ENCODE results near the gene PRKG1. TPM values are rescaled to one million over a fixed set of nuclear protein-coding genes. Genes with fewer than 3 reads are reported as not detected.

PRKG1 gene
- total RNA-seq, 1 donor from 2014 or later = 50.2 TPM

DNA sequence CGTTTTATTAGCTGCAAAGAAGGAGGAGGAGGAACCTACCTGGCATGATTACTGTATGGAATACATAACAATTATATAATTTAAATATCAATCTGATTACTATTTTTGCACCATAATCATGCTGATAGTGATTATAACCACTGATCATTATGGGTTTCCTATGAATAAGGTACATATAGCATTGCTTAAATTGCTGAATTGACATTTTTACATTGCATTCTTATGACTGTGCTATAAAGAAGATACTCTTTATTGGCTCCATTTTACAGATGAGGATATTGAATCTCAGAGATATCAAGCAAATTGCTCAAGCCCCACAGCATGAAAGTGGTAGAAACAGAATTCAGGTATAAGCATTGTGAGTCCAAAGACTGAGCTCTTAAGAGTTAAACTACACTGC lies 1262.9 kb downstream of the PRKG1 start:
- Histone ChIP-seq H3K4me1 (no peaks in the 10 kb centered on the region), H3K27ac (no peak overlapping the region), H3K27me3 (no peaks in the 10 kb centered on the region), H3K4me3 (no peak overlapping the region), H3K36me3 (no peaks in the 10 kb centered on the region), H3K9me3 (no peaks in the 10 kb centered on the region)
- intact Hi-C loops (cut with DNase I) = no loop called here
- TF ChIP-seq, protein P1, sequence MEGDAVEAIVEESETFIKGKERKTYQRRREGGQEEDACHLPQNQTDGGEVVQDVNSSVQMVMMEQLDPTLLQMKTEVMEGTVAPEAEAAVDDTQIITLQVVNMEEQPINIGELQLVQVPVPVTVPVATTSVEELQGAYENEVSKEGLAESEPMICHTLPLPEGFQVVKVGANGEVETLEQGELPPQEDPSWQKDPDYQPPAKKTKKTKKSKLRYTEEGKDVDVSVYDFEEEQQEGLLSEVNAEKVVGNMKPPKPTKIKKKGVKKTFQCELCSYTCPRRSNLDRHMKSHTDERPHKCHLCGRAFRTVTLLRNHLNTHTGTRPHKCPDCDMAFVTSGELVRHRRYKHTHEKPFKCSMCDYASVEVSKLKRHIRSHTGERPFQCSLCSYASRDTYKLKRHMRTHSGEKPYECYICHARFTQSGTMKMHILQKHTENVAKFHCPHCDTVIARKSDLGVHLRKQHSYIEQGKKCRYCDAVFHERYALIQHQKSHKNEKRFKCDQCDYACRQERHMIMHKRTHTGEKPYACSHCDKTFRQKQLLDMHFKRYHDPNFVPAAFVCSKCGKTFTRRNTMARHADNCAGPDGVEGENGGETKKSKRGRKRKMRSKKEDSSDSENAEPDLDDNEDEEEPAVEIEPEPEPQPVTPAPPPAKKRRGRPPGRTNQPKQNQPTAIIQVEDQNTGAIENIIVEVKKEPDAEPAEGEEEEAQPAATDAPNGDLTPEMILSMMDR (IDR thresholded peaks at IDR 0.05) = no peak
- no peak for DNase-seq (ENCODE audit: low spot score in 2 of 2)

DNA sequence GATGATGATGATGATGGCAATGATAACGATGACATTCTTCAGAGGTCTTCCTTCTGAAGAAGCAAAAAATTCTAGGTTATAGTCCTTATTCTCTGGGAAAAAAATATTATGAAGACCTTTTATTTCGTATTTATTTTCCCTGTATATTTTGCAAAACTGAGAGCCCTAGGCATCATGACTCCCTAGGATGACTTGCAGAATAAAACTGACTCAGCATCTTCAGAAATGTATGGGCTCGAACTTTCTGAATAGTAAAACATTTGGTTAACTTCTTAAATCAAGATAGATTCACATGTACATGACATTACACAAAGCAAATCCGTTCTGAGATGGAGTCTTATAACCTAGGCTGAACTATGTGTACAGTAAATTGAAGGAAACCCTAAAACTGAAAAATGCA lies 1269.2 kb downstream of the PRKG1 start:
- TF ChIP-seq, protein P1 (IDR thresholded peaks at IDR 0.05) = no peak
- no peak for DNase-seq (ENCODE audit: low spot score in 2 of 2)
- no peaks in the 10 kb centered on the region for H3K36me3 ChIP-seq
- intact Hi-C loops (cut with DNase I) = no loop called here
- H3K27ac ChIP-seq = no peak overlapping the region
- no peaks in the 10 kb centered on the region for H3K9me3 ChIP-seq
- H3K4me3 ChIP-seq = no peak overlapping the region
- no peaks in the 10 kb centered on the region for H3K4me1 ChIP-seq
- H3K27me3 ChIP-seq = no peaks in the 10 kb centered on the region

DNA sequence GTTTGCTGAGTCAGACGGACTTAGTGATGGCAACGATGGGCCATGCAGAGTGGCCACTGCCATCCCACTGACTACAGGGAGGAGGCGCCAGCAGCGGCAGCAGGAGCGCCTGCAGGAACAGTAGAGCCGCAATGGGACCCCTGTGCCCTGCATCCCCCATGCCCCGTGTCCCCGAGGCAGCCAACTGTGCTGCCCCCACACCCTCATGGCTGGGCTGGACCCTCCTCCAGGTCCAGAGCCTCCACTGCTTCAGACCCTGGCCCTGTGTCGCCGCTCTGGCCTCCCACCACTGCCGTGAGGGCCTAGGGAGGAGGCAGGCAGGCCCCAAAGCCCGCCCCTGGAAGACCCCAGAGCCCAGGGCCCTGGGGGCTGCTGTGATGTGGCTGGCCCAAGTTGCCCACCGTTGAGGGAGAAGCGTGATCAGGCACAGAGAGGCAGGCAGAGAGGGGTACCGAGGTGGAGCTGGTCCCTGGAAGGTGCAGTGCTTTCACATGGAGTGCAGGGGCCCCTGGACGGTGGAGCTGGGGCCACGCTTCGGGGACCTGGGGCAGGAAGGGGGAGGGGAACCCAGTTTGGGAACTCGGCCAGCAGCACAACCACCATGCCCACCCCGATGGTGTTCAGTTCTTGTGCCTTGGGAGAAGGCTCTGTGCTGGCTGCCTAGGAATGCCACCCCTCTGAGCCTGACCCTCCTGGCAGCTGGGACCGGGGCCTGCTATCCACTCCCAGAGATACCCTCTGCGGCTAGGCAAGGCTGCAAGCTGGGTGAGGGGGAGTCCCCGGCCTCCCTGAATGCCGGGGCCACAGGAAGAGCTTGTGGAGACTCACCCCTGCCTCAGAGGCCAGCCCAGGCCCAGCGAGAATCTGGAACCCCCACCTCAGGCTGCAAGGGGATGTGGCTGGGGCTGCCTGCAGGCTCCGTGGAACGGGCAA lies 1272.4 kb downstream of the PRKG1 start:
- intact Hi-C loops (cut with DNase I) = no loop called here
- H3K27ac ChIP-seq = no peak overlapping the region
- H3K9me3 ChIP-seq = no peaks in the 10 kb centered on the region
- H3K36me3 ChIP-seq = no peaks in the 10 kb centered on the region
- H3K4me1 ChIP-seq = no peaks in the 10 kb centered on the region
- H3K27me3 ChIP-seq = no peaks in the 10 kb centered on the region
- H3K4me3 ChIP-seq = no peak overlapping the region
- DNase-seq (ENCODE audit: low spot score in 2 of 2) = no peak
- TF ChIP-seq, protein P1 (IDR thresholded peaks at IDR 0.05) = no peak

DNA sequence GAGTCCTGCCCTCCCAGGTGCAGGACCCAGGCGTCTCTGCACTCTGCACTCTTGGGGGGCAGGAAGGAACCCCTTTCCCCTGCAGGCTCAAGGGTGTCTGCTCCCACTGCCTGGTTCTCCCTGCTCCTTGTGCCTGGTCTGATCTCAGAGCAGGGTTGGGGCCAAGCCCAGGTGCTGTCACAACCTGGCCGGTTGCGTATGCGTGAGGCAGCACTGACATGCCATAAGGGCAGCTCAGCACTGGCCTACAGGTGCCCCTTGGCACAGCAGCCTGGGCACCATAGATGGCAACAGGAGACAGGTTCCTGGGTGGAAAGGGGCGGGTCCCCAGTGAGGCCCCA lies 1273.0 kb downstream of the PRKG1 start:
- TF ChIP-seq, protein P1 (IDR thresholded peaks at IDR 0.05) = no peak

More for the DNA sequence above, 1273.0 kb downstream of the PRKG1 start:
- Histone ChIP-seq H3K27ac (no peak overlapping the region), H3K4me3 (no peak overlapping the region), H3K9me3 (no peaks in the 10 kb centered on the region), H3K36me3 (no peaks in the 10 kb centered on the region), H3K4me1 (no peaks in the 10 kb centered on the region), H3K27me3 (no peaks in the 10 kb centered on the region)
- DNase-seq (ENCODE audit: low spot score in 2 of 2) = no peak
- intact Hi-C loops (cut with DNase I) = no loop called here

Other genes starting within 250 kb of the PRKG1 start
- not detected for gene A1CF, start 188.9 kb upstream of the PRKG1 start, total RNA-seq